ENCODE measurements around the gene APBB2.

GRCh38 chr4:41148292-41148691, 66.0 kb downstream of the APBB2 start:
- TF ChIP-seq ZNF274 (IDR thresholded peaks at IDR 0.05; ENCODE audit: low read depth, low read length) (no peak), SUZ12 (IDR thresholded peaks at IDR 0.05; ENCODE audit: extremely low read depth, insufficient read depth, insufficient read length) (no peak), YY1 (IDR thresholded peaks at IDR 0.05; ENCODE audit: insufficient read depth, insufficient read length) (no peak)
